Measurements from ENCODE around the gene SCN8A.

The SCN8A gene

DNA sequence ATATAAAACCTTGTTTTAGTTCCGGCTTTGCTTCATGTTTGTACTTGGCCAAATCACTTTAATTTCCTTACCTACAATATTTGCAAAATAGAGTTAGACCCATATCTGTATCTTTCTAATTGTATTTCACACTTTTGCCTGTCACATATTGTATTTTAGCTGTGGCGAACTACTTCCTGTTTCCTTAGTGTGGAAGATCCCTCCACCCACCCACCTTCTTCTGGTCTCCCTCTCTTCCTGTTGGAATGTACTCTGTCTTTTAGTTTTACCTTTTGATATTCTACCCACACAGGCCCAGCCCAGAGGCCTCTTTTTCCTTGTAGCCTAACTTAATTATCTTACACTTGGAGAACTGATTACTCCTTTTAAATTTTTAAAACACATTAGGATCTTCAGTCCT, 78.2 kb downstream of the SCN8A start:
- DNase-seq (ENCODE audit: low read depth, low spot score), result no peak

DNA sequence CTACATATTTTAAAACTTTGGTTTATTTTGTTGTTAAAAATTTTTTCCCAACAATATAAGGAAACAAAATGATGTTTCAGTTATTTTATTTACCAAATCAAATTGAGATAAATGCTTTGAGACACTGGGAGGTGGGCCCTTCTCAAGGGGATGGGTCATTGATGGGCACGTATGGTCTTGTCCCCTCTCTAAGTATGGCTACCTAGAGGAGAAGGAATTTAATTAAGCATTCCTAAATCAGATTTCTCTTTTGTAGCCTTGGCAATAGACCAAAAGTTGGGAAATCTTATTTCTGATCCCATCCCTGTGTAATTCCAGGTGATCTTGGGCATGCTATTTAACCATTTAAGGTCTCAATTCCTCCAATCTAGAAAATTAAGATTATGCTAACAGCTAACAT, 79.0 kb downstream of the SCN8A start:
- DNase-seq (ENCODE audit: low read depth, low spot score), result no peak

DNA sequence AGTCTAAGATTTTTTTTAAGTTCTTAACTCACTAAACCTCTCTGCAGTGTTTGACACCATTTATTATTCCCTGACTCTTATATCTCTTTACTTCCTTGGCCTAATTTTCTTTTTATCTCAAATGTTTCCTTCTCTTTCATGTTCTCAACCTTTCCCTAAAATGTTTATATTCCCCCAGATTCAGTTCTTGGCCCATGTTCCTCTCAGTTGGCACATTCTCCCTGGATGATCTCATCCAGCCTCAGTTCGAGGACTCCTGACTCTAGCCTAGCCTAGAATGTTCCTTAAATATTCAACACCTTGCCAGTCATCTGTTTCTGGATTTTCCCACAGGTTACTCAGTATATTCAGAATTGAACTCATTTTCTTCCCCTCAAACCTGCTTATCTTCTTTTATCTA, 81.3 kb downstream of the SCN8A start:
- peak; percentile 45 for DNase-seq (ENCODE audit: low read depth, low spot score)

DNA sequence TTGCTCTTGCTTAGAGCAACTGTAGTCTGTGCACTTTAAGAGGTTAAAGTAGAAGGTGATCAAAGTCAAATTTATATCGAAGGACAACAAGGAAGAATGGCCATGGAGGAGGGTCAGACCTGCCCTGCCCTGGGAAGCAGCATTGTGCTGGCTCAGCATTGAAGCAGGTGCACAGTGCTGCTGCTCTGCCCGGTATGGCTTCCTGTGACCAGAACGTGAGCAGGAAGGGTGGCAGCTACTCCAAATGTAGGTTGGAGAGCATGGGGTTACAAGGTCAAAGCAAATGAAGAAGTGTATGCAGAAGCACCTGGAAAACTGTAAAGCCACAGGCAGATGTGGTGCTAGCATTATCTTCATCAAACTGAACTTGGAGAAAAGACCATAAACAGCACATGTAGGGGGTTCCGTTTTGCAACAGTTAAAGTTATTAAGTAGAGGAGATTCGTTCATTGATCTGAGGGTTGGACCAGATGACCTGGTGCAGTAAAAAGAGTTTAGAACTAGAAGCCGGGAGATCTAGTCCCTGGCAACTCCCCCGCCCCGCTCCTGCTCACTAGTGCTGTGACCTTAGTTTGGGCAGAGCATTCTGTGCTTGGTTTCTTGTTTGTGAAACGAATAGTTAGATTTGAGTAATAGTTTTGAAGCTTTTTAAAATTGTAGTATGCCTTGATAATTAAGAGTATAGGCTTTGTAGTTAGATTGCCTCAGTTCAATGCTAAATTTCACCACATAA, 84.2 kb downstream of the SCN8A start:
- DNase-seq (ENCODE audit: low read depth, low spot score), result no peak

DNA sequence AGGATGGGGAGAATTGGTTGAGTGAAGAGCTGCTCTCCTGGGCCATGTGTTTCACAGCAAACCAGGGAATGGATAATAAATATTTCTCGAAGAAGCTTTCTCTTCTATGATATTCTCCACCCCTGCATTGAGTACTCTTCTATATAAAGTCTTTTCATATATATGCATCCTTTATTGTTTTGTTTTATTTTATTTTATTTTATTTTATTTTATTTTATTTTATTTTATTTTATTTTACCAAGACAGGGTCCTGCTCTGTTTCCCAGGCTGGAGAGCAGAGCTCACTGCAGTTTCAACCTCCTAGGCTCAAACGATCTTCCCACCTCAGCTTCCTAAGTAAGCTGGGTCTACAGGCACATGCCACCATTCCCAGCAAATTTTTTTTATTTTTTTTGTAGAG, 85.8 kb downstream of the SCN8A start:
- no peak for DNase-seq (ENCODE audit: low read depth, low spot score)

DNA sequence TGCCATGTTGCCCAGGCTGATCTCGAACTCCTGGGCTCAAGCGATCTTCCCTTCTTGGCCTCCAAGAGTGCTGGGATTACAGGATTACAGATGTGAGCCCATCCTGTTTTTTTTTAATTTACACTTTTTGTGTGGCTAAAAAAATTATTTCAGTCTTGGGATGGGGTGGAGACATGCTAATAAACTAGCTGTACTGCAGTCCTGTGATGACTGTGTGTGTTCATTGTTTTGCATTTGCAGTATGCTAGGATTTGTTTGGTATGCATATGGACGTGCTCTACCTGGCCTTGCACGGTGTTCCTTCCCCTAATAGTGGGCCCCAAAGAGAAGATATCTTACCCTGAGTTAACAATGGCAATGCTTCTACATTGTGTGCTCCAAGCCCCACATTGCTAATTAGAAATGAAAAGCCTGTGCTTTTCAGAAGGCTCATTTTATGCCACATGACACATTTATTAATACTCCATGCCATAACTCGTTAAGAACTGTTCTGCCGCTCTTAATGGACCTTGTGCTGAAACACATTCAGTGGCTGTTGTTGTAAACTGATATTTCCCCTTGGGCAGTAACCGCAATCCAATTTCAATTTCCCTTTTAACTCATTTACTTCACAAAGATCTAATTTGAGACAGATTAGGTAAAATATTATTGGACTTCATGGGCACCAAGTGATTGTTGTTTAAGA, 86.4 kb downstream of the SCN8A start:
- DNase-seq (ENCODE audit: low read depth, low spot score), result no peak

DNA sequence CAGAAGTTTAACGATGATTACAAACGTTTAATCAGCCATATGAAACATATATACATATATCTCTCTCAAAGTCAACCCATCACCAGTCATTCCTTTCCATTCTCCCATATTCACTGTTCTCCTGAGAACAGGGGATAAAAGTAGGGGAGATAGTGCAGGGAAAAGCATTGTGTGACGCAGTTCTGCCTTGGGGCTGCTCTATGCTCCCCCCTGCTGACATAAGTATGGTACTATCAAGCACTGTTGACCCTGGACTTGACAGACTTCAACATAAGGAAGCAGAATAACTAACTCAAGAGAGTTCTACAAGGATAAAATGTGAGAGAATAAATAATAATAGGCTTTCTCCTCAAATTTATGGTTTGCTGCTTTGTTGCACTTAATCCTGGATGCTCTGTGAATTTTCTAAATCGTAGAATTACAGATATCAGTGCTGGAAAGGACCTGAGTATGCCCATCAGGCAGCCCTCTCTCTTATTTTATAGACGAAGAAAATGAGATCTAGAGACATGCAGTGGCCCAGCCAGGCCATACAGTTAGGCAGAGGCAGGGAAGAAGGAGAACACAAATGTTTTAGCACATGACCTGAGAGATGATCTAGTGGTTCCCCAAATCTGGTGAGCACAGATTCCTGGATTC, 87.2 kb downstream of the SCN8A start:
- peak; percentile 68 for DNase-seq (ENCODE audit: low read depth, low spot score)

DNA sequence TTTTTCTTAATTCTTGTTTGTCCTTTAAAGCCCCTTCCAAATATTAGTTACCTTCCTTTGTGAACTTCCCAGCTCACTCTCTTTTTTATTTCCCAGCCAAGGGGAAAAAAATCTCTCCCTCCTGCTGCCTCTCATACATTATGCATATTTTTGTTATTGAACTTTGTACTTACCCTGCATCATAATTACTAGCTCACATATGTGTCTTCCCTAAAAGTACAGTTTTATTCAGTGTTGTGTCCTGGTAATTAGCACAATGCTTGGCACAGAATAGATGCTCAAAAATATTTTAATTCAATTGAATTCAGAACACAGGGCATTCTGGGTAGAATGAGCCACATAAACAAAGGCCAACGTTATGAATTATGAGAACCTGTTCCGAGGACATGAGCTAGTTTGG, 91.9 kb downstream of the SCN8A start:
- no peak for DNase-seq (ENCODE audit: low read depth, low spot score)

DNA sequence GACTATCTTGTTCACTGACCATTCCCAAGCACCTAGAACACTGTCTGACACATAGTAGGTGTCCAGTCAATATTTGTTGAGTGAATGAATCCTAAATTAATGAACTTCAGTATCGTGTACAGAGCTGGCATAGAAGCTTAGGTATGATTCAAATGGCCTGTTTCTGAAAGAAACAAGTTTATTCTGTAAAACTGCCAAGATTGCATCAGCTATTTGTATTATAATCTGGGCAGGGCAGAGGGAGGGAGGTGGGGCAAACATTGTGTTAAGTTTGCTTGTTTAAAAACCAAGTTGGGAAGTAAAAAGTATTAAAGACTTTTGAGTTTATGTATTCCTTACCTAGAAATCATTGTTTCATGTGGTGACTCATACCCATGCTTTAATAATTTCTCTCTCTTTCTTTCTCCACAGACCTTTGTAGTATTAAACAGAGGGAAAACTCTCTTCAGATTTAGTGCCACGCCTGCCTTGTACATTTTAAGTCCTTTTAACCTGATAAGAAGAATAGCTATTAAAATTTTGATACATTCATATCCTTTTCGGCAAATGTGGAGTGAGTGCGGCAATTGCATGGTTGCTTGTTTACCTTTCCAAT, 92.8 kb downstream of the SCN8A start:
- DNase-seq (ENCODE audit: low read depth, low spot score), result peak; percentile 65

DNA sequence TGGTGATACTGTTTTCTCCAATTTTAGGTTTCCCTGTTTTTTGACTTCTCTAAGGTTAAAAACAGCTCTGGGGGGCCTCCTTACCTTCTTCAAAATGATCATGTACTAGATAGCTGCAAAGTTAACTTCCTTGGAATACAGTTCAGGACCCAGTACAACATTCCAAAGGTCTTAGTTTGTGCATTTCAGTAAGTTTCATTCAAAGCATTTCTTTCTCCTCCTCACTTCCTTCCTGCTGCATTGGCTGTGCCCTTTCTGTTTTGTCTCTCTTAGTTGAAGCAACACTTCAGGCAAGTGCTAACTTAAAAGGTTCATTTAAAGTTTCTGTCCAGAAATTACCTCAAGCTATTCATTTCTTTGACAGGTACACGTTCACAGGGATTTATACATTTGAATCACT, 95.7 kb downstream of the SCN8A start:
- DNase-seq (ENCODE audit: low read depth, low spot score), result peak; percentile 4

DNA sequence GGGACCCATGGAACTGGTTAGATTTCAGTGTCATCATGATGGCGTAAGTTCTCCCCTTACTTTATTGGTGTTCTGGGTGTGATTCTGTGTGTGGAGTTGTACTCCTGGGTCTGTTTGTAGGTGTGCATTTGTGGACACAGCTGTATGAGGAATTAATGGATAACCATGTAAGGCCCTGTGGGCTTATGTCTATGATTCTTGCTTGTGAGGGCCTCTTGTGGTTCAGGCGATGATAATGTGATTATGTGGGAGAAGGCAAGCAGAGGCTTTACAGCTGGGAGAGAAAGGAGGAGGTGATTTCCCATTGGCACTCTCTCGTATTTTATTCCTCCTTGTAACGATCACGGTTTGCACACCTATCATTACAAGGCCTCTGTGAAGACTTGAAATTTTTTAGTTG, 96.1 kb downstream of the SCN8A start:
- DNase-seq (ENCODE audit: low read depth, low spot score), result no peak

DNA sequence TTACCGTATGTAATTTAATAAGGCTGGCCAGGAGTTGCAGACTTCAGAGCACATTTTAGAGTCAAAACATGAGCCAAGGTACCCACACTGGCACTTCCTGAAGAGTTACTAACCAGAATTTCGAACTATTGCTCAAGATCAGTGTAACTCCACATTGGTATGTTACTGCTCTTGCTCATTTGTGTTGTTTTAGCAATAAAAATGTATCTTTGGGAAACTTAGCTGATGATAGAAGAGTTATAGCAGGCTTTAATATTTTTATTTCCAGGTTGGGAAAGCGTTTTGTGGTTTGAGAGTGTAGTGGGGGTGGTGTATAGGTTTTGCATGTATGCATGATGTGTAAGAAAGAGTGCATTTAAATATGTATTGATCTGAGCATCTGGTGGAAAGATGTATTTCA, 96.6 kb downstream of the SCN8A start:
- DNase-seq (ENCODE audit: low read depth, low spot score), result no peak

DNA sequence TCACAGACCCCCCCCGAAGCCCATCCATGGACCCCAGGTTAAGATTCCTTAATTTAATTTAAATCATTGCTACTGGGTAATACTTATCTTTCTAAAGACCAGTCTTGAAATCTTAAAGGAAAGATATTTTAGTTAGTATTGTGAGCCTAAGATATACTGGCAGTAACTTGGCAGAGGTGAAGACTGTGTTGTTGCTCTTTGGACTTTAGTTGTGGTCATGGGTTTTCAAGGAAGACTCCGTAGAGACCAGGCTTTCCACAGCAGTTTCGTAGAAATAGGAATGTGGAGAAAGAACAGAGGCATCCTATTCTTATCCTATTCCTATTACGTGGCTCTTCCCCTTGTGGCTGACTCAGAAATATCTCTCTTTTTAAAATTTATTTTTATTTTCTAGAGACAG, 99.0 kb downstream of the SCN8A start:
- no peak for DNase-seq (ENCODE audit: low read depth, low spot score)

DNA sequence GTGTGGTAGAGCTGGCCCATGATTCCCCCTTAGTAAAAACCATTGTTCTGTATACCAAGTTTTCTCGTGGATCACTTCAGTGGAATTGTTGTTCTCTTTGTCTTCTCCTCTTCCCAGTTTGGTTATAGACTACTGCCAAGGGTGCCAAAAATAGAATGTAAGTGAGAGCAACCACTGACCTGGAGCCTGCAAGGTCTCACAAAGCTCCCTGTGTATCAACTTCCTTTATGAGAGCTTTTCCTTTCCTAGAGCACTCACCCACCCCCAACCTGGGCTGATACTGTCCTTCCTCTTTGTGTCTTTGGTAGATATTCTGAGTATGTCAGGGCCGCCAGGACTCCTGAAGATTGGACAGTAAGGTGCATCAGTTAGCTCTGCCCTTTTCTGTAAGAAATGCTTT, 101.0 kb downstream of the SCN8A start:
- DNase-seq (ENCODE audit: low read depth, low spot score), result no peak

DNA sequence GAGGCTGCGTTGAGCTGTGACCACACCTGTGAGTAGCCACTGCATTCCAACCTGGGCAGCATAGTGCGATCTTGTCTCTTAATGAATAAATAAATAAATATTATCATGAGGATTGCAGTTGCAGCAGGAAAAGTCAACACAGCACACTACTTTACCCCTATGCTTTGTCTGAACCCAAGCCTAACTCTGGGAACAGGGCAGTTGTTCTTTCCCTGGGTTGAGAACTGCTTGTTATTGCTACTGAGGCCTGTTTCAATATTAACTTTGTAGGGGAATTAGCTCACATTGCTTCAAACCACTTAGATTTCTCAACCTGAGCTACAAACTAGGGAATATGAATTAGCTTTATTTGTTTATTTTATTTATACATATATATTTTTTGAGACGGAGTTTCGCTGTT, 102.5 kb downstream of the SCN8A start:
- DNase-seq (ENCODE audit: low read depth, low spot score), result no peak

DNA sequence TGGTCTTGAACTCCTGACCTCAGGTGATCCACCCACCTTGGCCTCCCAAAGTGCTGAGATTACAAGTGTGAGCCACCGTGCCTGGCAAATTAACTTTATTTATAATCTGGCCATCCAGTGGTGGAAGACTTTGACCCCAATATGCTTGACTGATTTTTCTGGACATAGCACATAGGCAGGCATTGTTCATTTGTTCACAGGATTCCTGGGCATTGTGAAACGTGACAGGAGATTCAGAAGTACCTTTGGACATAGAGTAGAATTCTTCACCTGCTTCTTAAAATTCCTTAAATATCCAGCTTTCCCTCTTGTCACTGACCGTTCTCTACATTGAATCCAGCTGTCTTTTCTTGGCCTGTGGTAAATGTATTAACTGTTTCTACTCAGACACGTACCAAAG, 103.1 kb downstream of the SCN8A start:
- no peak for DNase-seq (ENCODE audit: low read depth, low spot score)

DNA sequence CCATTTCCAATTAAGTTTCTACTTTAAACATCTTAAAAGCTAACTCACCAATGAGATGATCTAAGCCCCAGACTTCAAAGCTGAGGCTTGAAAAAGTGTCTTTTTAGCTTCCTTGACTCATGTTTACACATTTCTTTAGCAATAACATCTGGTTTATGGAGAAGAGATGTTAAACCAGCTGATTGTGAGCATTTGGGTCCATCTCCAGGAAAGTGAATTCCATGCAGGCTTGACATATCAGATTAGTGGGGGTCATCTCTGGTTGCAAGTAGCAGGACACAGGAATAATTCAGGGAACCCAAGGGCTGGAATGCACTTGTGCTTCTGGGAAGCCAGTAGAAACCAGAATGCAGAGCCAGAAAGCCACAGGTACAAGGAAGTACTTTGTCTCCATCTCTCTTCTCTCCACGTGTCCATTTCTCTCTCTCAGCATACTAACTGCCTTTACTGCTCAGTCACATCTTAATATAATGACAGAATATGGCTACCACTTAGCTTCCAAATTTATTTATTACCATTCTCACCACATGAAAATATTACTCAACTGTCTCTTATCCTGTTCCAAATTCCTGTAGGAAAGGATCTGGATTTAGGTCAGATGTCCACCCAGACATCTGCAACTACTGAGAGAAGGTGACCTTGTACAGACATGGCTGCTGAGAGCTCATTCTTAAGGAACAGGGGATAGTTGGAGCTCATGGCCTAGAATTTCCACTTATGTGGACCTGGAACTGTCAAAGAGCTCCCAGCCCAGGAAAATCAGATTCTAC, 104.4 kb downstream of the SCN8A start:
- DNase-seq (ENCODE audit: low read depth, low spot score), result no peak

DNA sequence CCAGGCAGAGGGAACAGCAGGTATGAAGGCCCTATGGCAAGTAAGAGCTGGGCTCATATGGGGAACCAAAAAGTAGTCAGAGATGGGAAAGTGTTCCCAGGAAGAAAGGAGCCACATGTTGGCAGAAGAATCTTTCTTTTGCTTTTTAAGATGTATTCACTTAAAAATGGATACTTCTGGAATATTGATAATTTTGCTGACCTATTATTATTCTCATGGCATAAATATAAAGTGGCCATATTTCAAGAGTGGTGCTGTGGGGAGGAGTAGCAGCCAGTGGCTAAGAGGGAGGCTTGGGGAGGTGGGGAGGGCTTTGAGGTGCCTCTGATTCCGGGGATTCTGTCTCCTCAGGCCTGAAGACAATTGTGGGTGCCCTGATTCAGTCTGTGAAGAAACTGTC, 108.2 kb downstream of the SCN8A start:
- no peak for DNase-seq (ENCODE audit: low read depth, low spot score)

DNA sequence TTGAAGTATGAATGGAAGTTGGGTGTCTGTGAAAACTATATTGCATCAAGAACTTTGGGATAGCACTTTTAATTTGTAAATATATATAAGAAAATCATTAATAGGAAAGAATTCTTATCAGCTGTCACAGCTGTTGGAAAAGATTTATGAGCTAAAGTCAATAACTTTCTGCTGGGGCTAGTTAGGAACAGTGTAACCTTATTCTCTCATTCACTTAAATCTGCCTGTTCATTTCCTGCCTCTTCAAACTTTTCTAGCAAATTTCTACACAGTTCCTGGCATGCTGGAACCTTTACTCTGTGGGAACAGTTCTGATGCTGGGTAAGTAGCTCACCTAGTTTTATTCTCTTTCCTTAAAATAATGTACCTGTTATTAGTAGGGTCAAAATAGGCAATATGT, 109.9 kb downstream of the SCN8A start:
- no peak for DNase-seq (ENCODE audit: low read depth, low spot score)

DNA sequence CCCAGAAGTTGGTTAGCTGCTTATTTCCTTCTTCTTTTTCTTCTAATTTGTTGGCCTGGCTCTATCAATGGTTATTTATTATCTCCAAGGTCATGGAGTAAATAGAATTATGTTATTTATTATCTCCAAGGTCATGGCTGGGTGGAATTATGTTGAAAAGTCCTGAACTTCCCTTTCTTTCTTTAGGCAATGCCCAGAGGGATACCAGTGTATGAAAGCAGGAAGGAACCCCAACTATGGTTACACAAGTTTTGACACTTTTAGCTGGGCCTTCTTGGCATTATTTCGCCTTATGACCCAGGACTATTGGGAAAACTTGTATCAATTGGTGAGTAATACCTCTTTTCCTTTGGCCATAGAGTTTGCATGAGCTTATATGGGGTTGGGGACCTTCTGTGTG, 111.6 kb downstream of the SCN8A start:
- DNase-seq (ENCODE audit: low read depth, low spot score), result no peak

DNA sequence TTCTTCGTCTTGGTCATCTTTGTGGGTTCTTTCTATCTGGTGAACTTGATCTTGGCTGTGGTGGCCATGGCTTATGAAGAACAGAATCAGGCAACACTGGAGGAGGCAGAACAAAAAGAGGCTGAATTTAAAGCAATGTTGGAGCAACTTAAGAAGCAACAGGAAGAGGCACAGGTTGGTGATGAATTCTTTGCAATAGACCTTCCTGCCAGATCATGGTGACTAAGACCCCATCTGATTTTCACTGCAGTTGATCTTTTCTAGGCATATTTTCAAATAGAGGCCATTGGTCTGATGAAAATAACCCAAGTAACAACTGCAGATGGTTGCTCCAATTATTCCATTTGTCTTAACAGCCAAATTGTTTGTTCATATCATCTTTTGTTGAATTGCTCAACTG, 114.4 kb downstream of the SCN8A start:
- no peak for DNase-seq (ENCODE audit: low read depth, low spot score)

DNA sequence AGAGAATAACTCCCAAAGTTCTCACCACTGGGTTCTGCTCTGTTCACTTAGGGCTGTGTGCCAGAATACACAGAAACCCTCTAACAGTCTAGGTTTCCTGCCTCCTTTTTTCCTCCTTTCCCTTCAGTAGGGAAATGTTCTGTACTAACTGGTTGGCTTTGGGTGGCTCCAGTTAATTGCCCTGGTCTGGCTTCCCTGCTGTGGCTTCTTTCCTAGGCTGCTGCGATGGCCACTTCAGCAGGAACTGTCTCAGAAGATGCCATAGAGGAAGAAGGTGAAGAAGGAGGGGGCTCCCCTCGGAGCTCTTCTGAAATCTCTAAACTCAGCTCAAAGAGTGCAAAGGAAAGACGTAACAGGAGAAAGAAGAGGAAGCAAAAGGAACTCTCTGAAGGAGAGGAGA, 115.2 kb downstream of the SCN8A start:
- DNase-seq (ENCODE audit: low read depth, low spot score), result no peak

Data from astrocyte of the hippocampus (primary cell).